Parathyroid adenoma (tissue), 2 donors: ENCODE measurements around the gene TEX35.

Source experiments
- H2AFZ ChIP-seq: fragments of 300-600 bp; sonication (generic); one replicate; pipeline ENCODE4 v1.7.0; 2017; ENCODE audit warnings: antibody characterized with exemption, mild to moderate bottlenecking
- H3K27ac ChIP-seq: fragments of 300-600 bp; sonication (generic); one replicate; pipeline ENCODE4 v1.7.0; 2017
- H3K27me3 ChIP-seq: fragments of 300-600 bp; sonication (generic); one replicate; pipeline ENCODE4 v1.7.0; 2017; ENCODE audit warnings: low read length; ENCODE audit not compliant: control insufficient read depth, insufficient read depth
- H3K36me3 ChIP-seq: fragments of 300-600 bp; sonication (generic); one replicate; pipeline ENCODE4 v1.7.0; 2017; ENCODE audit warnings: low read length; ENCODE audit not compliant: control insufficient read depth, insufficient read depth
- H3K4me1 ChIP-seq: fragments of 300-600 bp; sonication (generic); one replicate; pipeline ENCODE4 v1.7.0; 2017; ENCODE audit warnings: control low read depth
- H3K4me2 ChIP-seq: fragments of 300-600 bp; sonication (generic); one replicate; pipeline ENCODE4 v1.7.0; 2017; ENCODE audit warnings: low read length
- H3K4me3 ChIP-seq: fragments of 300-600 bp; sonication (generic); one replicate; pipeline ENCODE4 v1.7.0; 2017; ENCODE audit warnings: low read depth, low read length
- H3K79me2 ChIP-seq: fragments of 300-600 bp; sonication (generic); one replicate; pipeline ENCODE4 v1.7.0; 2017; ENCODE audit warnings: control low read depth
- H3K9ac ChIP-seq: fragments of 300-600 bp; sonication (generic); one replicate; pipeline ENCODE4 v1.7.0; 2017; ENCODE audit warnings: mild to moderate bottlenecking
- H3K9me3 ChIP-seq: fragments of 300-600 bp; sonication (generic); one replicate; pipeline ENCODE4 v1.7.0; 2017; ENCODE audit warnings: low read length; ENCODE audit not compliant: control insufficient read depth
- CTCF ChIP-seq: fragments of 300-600 bp; sonication (generic); IDR thresholded peaks from one replicate; pipeline ENCODE4 v1.7.0; 2017; ENCODE audit warnings: antibody characterized with exemption, mild to moderate bottlenecking
- donor health status: primary hyperparathyroidism.

The TEX35 gene

GRCh38 chr1:178564086-178564782 lies 51.3 kb downstream of the TEX35 start:
- Histone ChIP-seq H3K4me2 (no peak overlapping the region), H3K4me3 (no peak overlapping the region), H3K79me2 (no peaks in the 10 kb centered on the region), H3K9me3 (no peaks in the 10 kb centered on the region), H3K27ac (no peak overlapping the region), H3K9ac (no peak overlapping the region), H3K36me3 (no peaks in the 10 kb centered on the region), H2AFZ (no peak overlapping the region), H3K27me3 (no peaks in the 10 kb centered on the region), H3K4me1 (no peaks in the 10 kb centered on the region)
- no peak for TF ChIP-seq CTCF

- Histone ChIP-seq H3K4me1 (no peaks in the 10 kb centered on the region), H3K4me3 (no peak overlapping the region), H3K9me3 (no peaks in the 10 kb centered on the region), H3K27me3 (no peaks in the 10 kb centered on the region), H3K27ac (no peak overlapping the region), H3K36me3 (no peaks in the 10 kb centered on the region), H3K4me2 (no peak overlapping the region), H3K9ac (no peak overlapping the region), H3K79me2 (no peaks in the 10 kb centered on the region), H2AFZ (no peak overlapping the region)
- no peak for TF ChIP-seq CTCF
Observed at GRCh38 chr1:178564783-178565180, 51.9 kb downstream of the TEX35 start.

- H2AFZ ChIP-seq = no peak overlapping the region
- no peaks in the 10 kb centered on the region for H3K4me1 ChIP-seq
- no peaks in the 10 kb centered on the region for H3K27me3 ChIP-seq
- no peaks in the 10 kb centered on the region for H3K36me3 ChIP-seq
- no peak overlapping the region for H3K4me3 ChIP-seq
- H3K9me3 ChIP-seq = no peaks in the 10 kb centered on the region
- no peak overlapping the region for H3K4me2 ChIP-seq
- no peak for TF ChIP-seq CTCF
- H3K9ac ChIP-seq = no peak overlapping the region
- H3K27ac ChIP-seq = no peak overlapping the region
- no peaks in the 10 kb centered on the region for H3K79me2 ChIP-seq
Observed at GRCh38 chr1:178565586-178565985, 52.7 kb downstream of the TEX35 start.

GRCh38 chr1:178566187-178566586 lies 53.3 kb downstream of the TEX35 start:
- no peaks in the 10 kb centered on the region for H3K36me3 ChIP-seq
- H3K27me3 ChIP-seq = no peaks in the 10 kb centered on the region
- no peak overlapping the region for H3K4me2 ChIP-seq
- no peaks in the 10 kb centered on the region for H3K4me1 ChIP-seq
- no peak overlapping the region for H3K9ac ChIP-seq
- H3K27ac ChIP-seq = no peak overlapping the region
- TF ChIP-seq CTCF = no peak
- H3K9me3 ChIP-seq = no peaks in the 10 kb centered on the region
- H2AFZ ChIP-seq = no peak overlapping the region
- no peak overlapping the region for H3K4me3 ChIP-seq
- no peaks in the 10 kb centered on the region for H3K79me2 ChIP-seq

GRCh38 chr1:178571807-178572206 lies 58.9 kb downstream of the TEX35 start:
- H3K9me3 ChIP-seq = no peaks in the 10 kb centered on the region
- TF ChIP-seq CTCF = no peak
- H3K79me2 ChIP-seq = no peaks in the 10 kb centered on the region
- H3K4me2 ChIP-seq = no peak overlapping the region
- no peaks in the 10 kb centered on the region for H3K27me3 ChIP-seq
- no peaks in the 10 kb centered on the region for H3K36me3 ChIP-seq
- no peak overlapping the region for H3K27ac ChIP-seq
- no peak overlapping the region for H3K9ac ChIP-seq
- H3K4me1 ChIP-seq = no peaks in the 10 kb centered on the region
- H3K4me3 ChIP-seq = no peak overlapping the region
- no peak overlapping the region for H2AFZ ChIP-seq
